ENCODE data around the gene IKZF4. TPM values are rescaled to one million over a fixed set of nuclear protein-coding genes. Genes with fewer than 3 reads are reported as not detected.

The IKZF4 gene
- total RNA-seq, 1 experiment from 2014 or later = 13.6 TPM

- TF ChIP-seq MXD4 (CRISPR knock-in tag; IDR thresholded peaks at IDR 0.05; ENCODE audit: borderline replicate concordance) = no peak
- no peak for TF ChIP-seq PRRX2 (CRISPR knock-in tag; IDR thresholded peaks at IDR 0.05)
- no peak for TF ChIP-seq ZNF263 (CRISPR knock-in tag; IDR thresholded peaks at IDR 0.05; ENCODE audit: low read depth)
- TF ChIP-seq FOXK1 (CRISPR knock-in tag; IDR thresholded peaks at IDR 0.05) = no peak
- TF ChIP-seq JUN (CRISPR knock-in tag; IDR thresholded peaks at IDR 0.05) = no peak
- ChIA-PET CTCF (interaction anchor here (1.3 kb wide), 1 partner anchor 35 kb away, joined by 4 read pairs; the partner anchor contains the start of gene SUOX), POLR2A (no interaction called here)
- Mint-ChIP-seq H3K27ac (no peak overlapping the region), H3K27me3 (ENCODE audit: low read depth) (no peaks in the 10 kb centered on the region), H3K9me3 (no peaks in the 10 kb centered on the region), H3K4me3 (no peak overlapping the region), H3K4me1 (peaks cover 2% of the 10 kb centered on the region; the same call in 1 of the 2 replicates), H3K36me3 (peaks cover 34% of the 10 kb centered on the region)
- ATAC-seq = no peak
- no peak for DNase-seq (ENCODE audit: low spot score)
Observed at GRCh38 chr12:56031987-56032386, 11.1 kb downstream of the IKZF4 start.

- Mint-ChIP-seq H3K4me3 (no peak overlapping the region), H3K9me3 (no peaks in the 10 kb centered on the region), H3K27ac (no peak overlapping the region), H3K27me3 (ENCODE audit: low read depth) (no peaks in the 10 kb centered on the region), H3K4me1 (peaks cover 16% of the 10 kb centered on the region), H3K36me3 (peaks cover 20% of the 10 kb centered on the region)
- POLR2A ChIA-PET = interaction anchor here (0.6 kb wide), 1 partner anchor 20 kb away, joined by 4 read pairs; no protein-coding TSS in a partner anchor
- TF ChIP-seq AFF4 (CRISPR knock-in tag; IDR thresholded peaks at IDR 0.05; ENCODE audit: borderline replicate concordance) = no peak
- no peak for TF ChIP-seq STAT6 (CRISPR knock-in tag; conservative IDR thresholded peaks at IDR 0.05; ENCODE audit: low read depth)
- no peak for TF ChIP-seq TCF7 (CRISPR knock-in tag; IDR thresholded peaks at IDR 0.05; ENCODE audit: low read depth)
- no peak for TF ChIP-seq ZNF263 (CRISPR knock-in tag; IDR thresholded peaks at IDR 0.05; ENCODE audit: low read depth)
- no peak for TF ChIP-seq EMX1 (CRISPR knock-in tag; IDR thresholded peaks at IDR 0.05)
- no peak for TF ChIP-seq ZNF416 (CRISPR knock-in tag; IDR thresholded peaks at IDR 0.05)
- no peak for TF ChIP-seq OVOL2 (CRISPR knock-in tag; IDR thresholded peaks at IDR 0.05; ENCODE audit: borderline replicate concordance)
- no peak for TF ChIP-seq ZNF281 (CRISPR knock-in tag; IDR thresholded peaks at IDR 0.05)
- CTCF ChIA-PET = no interaction called here
- no peak for DNase-seq (ENCODE audit: low spot score)
- no peak for ATAC-seq
Observed at GRCh38 chr12:56034586-56035332, 13.9 kb downstream of the IKZF4 start.

Measured in WTC11 (cell line).